HG03520 (cell line): ENCODE measurements around the gene PVRIG.
"Not testable (repeated sequence)": the region's sequence is repeated elsewhere in the genome, so short reads cannot be mapped to it uniquely, and the experiment has no call there.

ENCODE experiments used
- ATAC-seq: cut with Tn5 transposase; IDR thresholded peaks from one replicate; pipeline ENCODE4 v1.9.1; 2021; ENCODE audit warnings: mild to moderate bottlenecking, moderate library complexity; ENCODE audit not compliant: unreplicated experiment

Gene PVRIG

DNA sequence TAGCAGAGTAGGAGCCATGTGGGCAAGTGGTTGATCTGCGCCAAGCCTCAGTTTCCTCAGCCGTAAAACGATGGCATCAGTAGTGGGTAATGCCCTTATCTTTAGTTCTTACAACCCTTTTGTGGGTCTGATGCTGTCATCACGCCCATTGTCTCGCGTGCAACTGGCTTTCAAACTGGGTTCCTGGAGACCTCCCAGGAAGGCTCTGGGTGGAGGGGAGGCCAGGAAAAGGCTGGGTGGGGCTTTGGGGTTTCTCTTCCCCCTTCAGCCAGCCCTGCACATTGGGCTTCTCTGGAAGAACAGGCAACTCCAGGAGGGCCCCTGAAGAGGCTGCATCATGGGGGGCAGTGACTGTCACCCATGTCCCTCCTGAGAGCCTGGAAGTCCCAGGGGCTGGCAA lies 5.1 kb downstream of the PVRIG start:
- not testable (repeated sequence) for ATAC-seq

DNA sequence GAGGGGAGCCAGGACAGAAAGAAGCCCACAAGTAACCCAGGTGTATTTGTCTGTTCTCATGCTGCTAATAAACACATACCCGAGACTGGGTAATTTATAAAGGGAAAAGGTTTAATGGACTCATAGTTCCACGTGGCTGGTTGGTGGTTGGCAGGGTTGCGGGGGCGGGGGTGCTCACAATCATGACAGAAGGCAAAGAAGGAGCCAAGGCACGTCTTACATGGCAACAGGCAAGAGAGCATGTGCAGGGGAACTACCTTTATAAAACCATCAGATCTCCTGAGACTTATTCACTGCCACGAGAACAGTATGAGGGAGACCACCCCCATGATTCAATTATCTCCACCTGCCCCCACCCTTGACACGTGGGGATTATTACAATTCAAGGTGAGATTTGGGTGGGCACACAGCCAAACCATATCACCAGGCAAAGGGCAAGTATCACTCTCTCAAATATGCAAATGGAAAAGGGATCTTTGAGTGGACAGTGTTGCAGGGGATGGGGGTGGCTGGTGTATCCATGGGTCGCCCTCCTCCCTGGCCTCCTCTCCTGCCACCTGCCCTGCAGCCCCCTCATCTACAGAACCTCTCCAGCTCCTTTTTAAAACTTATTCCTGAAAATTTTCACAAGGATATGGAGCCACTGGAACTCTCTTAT lies 15.0 kb downstream of the PVRIG start:
- not testable (repeated sequence) for ATAC-seq

DNA sequence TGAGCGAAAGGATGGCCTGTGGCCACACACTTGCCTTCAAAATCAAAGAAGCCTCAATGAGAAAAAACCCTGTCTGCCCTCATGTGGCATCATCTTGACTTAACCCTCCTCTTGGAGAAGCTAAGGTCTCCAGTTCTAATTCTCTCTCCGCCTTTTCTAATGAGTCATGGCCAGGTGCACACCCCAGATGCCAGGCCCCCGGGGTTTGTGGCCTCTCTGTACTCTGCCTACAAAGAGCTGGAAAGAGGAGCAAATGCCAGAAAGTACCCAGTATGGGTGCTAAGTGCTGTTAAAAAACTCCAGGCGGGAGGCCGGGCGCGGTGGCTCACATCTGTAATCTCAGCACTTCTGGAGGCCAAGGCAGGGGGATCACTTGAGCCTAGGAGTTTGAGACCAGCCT lies 20.2 kb downstream of the PVRIG start:
- not testable (repeated sequence) for ATAC-seq

- ATAC-seq, result not testable (repeated sequence)
Observed at GRCh38 chr7:100243385-100243784, 23.6 kb downstream of the PVRIG start.

DNA sequence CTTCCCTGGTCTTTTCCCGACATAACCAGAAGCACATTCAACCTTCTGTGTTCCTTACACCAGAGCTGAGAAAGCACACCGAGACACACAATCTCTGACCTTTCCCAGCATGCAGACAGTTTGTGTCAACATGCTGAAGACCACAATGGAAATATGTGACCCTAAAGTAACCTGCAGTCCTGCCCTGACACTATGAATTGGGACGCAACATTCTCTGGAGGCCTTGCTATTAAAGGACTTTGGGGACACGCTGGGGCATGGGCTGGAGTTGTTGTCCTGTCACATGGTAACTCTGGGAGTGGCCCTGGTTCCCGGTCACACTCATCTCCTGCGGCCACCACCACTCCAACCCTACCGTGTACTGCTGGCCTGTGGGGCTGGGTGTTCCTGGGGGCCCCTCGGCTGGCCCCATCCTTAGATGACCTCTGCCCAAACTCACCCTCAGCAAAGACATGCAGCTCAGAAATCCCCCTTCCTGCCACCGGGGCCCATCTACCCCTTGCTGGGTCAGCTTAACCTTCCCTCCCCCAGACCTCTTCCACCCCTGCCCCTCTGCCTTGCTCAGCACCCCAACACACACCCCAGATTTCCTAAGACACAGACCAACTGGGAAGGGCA lies 25.3 kb downstream of the PVRIG start:
- not testable (repeated sequence) for ATAC-seq

GRCh38 chr7:100246121-100246864 lies 26.5 kb downstream of the PVRIG start:
- not testable (repeated sequence) for ATAC-seq

DNA sequence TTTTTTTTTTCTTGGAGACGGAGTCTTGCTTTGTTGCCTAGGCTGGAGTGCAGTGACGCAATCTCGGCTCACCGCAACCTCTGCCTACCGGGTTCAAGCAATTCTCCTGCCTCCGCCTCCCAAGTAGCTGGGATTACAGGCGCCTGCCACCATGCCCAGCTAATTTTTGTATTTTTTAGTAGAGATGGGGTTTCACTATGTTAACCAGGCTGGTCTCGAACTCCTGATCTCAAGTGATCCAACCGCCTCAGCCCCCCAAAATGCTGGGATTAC lies 27.1 kb downstream of the PVRIG start:
- not testable (repeated sequence) for ATAC-seq

GRCh38 chr7:100247152-100247757 lies 27.5 kb downstream of the PVRIG start:
- ATAC-seq, result no peak

GRCh38 chr7:100248483-100248882 lies 28.7 kb downstream of the PVRIG start:
- ATAC-seq, result no peak

DNA sequence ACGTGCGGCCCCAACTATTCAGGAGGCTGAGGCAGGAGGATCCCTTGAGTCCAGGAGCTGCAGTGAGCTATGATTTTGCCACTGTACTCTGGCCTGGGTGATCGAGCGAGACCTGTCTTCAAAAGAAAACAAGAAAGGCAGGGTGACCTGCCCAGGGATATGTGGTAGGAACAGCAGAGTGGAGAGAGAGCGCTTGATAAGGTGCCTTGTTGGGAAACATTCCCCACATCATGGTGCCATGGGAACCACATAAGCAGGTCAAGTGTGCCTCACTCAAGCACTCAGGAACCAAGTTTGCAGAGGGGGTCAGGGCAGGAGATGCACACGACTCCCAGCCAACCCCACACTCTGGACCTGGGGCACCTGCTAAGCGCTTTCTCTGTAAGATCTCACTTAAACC lies 37.3 kb downstream of the PVRIG start:
- no peak for ATAC-seq

DNA sequence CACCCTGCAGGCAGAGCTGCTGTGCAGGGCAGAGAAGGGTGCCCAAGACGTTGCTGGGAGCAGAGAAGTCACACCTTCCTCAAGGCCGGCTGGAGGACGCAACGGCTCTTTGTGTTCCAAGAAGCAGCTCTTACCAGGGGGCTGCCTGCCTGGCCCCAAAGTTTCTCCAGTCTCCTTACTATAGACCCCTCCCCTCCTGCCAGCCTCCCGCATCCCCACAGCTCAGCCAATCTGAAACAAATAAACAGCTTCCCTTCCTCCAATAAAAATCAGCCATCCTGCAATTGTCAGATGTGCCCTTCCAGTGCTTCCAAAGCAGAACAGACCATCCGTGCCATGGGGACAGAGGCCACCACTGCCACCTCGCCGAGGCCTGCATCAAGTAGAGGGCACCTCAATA lies 40.2 kb downstream of the PVRIG start:
- ATAC-seq, result not testable (repeated sequence)

DNA sequence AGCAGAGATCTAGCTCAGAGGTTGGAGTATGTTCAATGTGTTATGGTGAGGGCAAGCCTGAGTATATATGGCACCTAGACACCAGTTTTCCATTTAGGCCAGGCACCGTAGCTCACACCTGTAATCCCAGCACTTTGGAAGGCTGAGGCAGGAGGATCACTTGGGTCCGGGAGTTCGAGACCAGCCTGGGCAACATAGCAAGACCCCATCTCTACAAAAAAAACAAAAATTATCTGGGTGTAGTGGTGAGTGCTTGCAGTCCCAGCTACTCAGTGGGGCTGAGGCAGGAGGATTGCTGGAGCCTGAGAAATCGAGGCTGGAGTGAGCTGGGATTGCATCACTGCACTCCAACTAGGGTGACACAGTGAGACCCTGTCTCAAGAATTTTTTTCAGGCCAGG lies 43.1 kb downstream of the PVRIG start:
- ATAC-seq, result not testable (repeated sequence)

DNA sequence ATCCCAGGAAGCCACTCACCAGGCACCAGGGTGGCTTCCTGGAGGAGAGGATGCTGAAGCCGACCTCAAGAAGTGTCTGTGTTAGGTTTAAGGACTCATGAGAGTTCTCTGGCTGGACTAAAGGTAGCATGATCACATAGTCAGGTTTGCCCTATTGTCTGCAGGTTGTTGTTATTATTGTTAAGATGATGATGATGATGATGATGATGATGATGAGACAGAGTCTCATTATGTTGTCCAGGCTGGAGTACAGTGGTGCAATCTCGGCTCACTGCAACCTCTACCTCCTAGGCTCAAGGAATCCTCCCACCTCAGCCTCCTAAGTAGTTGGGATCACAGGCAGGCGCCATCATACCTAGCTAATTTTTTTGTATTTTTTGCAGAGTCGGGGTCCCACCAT lies 44.5 kb downstream of the PVRIG start:
- not testable (repeated sequence) for ATAC-seq

GRCh38 chr7:100264669-100265165 lies 45.0 kb downstream of the PVRIG start:
- not testable (repeated sequence) for ATAC-seq

DNA sequence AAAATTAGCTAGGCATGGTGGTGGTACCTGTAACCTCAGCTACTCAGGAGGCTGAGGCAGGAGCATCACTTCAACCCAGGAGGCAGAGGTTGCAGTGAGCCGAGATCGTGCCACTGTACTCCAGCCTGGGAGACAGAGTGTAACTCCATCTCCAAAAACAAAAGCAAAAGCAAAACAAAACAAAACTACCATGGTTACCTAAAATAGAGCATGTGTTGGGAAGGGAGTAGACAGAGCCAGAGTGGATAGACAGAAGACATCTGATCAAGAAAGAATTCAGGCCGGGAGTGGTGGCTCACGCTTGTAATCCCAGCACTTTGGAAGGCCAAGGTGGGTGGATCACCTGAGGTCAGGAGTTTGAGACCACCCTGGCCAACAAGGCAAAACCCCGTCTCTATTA lies 46.1 kb downstream of the PVRIG start:
- not testable (repeated sequence) for ATAC-seq

DNA sequence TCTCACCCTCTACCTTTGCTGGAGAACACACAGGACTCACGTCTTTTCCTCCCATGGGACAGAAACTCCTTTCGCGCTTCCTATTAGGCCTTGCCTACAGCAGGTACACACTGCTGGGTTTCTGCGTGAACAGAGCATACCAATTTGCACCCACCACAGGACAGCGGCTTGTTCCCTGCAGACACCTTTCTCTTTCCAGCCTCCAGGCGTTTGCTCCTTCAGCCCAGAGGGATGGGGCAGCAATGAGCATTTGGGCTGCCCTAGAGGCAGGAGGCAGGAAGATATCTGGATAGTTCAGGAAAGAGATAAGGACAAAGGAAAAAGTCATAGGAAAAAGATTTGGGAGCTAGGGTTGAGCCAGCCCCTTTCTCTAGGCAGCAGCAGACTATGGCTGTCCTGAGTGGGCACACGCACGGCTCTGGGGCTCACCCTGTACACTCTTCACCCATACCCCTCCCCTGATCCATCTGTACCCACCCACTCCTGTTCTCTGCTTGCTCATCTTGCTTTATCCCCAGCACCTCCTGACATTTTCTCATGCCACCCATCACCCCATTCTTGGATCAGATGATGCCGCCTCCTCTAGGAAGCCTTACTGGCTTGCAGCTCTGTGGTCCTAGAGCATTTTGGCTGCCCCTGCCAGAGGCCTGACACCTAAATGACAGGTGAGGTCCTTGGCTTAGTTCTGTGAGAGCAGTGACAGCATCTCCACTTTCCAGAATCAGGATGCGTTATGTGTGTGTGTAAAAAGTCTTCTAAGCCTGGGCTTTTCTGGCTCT lies 47.0 kb downstream of the PVRIG start:
- ATAC-seq, result no peak

GRCh38 chr7:100267648-100268047 lies 47.9 kb downstream of the PVRIG start:
- ATAC-seq, result no peak

- ATAC-seq, result not testable (repeated sequence)
Observed at GRCh38 chr7:100268882-100269281, 49.1 kb downstream of the PVRIG start.

- ATAC-seq, result not testable (repeated sequence)
Observed at GRCh38 chr7:100269306-100270045, 49.7 kb downstream of the PVRIG start.
